HG03039 (cell line): ENCODE measurements around the gene ITCH.
"Not testable (repeated sequence)": the region's sequence is repeated elsewhere in the genome, so short reads cannot be mapped to it uniquely, and the experiment has no call there.

ENCODE experiments used
- ATAC-seq: cut with Tn5 transposase; IDR thresholded peaks from one replicate; pipeline ENCODE4 v1.9.1; 2021; ENCODE audit warnings: mild to moderate bottlenecking, moderate library complexity; ENCODE audit not compliant: unreplicated experiment

Gene ITCH

DNA sequence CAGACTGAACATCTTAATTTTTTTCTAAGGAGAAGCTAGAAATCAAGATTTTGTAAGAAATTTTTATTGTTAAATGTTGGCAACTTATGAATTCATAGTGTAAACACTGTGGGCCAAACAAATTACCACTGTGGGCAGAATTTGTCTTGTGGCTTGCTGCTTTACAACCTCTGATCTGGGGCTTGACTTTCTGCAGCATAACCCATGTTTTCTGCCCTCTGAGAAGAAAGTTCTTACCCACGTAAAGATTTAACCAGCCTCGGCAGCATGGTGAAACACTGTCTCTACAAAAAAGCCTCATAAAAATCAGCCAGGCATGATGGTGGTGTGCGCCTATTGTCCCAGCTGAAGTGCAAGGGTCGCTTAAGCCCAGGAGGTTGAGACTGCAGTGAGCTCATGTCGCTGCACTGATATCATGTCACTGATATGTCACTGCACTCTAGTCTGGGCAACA lies 12.9 kb downstream of the ITCH start:
- ATAC-seq = no peak

DNA sequence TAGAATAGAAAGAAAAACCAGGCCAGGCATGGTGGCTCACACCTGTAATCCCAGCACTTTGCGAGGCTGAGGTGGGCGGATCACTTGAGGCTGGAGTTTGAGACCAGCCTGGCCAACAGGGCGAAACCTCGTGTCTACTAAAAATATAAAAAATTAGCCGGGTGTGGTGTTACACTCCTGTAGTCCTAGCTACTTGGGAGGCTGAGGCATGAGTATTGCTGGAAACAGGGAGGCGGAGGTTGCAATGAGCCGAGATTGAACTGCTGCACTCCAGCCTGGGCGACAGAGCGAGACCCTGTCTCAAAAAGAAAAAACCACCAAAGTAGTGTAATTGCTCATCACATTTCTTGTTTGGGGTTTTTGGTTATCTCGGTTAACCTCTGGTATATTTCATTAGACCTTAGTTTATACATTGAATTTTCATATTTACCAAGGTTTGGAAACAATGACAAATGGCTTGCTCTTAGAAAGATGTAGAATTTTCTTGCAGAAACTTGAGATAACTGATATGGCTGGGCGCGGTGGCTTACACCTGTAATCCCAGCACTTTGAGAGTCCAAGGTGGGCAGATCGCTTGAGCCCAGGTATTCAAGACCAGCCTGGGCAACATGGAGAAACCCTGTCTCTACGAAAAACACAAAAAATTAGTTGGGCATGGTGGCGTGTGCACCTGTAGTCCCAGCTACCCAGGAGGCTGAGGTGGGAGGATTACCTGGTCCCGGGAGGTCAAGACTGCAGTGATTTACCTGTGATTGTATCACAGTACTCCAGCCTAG lies 14.2 kb downstream of the ITCH start:
- ATAC-seq = peak; percentile 67

DNA sequence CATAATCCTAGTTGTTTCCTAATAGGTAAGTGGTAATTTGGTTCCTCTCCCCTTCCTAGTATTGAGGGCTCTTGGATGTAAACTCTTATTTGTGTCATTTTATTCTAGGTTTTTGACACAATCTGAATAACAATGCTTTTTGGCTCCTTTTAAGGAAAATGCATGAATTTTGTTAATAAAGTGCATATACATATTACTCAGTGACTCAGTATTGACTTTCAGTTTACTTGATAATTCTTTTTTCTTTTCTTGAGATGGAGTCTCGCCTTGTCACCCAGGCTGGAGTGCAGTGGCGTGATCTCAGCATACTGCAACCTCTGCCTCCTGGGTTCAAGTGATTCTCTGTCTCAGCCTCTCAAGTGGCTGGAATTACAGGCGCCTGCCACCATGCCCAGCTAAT lies 19.1 kb downstream of the ITCH start:
- no peak for ATAC-seq

DNA sequence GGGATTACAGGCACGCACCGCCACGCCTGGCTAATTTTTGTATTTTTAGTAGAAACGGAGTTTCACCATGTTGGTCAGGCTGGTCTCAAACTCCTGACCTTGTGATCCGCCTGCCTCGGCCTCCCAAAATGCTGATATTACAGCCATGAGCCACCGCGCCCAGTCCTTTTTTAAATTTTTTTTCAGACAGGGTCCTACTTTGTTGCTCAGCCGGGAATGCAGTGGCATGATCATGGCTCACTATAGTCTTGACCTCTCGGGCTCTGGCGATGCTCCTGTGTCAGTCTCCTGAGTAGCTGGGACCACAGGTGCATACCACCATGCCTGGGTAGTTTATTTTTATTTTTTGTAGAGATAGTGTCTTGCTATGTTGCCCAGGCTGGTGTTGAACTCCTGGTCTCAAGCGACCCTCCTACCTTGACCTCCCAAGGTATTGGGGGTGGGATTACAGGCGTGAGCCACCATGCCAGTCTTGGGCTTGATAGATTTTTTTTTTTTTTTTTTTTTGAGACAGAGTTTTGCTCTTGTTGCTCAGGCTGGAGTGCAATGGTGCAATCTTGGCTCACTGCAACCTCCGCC lies 19.9 kb downstream of the ITCH start:
- ATAC-seq = not testable (repeated sequence)

DNA sequence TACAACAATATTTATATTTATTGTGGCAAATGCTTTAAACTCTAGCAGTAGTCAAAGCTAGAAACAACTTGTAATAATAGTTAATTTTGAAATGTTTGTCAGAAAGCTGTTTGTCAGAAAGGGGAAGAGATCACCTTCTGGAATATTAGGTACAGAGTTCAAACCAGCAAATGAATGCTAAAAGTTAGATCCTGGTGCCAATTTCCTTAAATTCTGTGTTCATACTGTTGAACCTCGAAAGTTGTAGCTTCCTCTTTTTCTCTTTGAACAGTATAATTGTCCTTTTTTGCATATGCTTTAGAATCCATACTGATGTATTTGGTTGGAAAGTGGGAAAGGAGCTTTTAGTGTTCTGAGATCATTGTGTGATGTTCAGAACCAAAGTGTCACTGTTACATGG lies 22.4 kb downstream of the ITCH start:
- no peak for ATAC-seq

DNA sequence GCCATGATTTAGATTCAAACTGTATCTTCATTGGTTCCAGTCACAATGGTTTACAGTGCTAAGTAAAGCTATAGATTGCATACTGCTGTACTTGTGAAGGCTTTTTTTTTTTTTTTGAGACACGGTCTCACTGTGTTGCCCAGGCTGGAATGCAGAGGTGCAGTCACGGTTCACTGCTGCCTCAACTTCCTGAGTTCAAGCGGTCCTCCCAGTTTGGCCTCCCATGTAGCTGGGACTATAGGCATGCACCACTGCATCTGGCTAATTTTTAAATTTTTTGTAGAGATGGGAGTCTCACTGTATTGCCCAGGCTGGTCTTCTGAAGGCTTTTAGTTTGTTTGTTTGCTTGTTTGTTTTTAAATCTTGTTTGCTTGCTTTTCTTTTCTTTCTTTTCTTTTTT lies 24.9 kb downstream of the ITCH start:
- ATAC-seq = no peak

DNA sequence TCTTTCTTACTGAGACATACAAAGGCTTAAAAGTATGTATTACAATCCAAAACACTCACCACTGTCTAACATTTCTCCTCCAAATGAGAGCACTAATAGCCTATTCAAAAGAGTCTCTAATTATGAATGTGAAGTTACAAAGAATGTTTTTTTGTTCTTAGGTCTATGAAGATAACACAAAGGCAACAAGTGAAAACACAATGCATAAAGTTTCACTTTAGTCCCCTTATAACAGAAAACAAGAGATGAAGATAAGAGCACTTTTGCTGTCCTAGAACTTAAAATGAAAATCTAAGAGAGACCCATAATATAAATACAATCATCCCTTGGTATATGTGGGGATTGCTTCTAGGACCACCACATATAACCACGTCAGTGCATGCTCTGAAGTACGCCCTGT lies 25.6 kb downstream of the ITCH start:
- no peak for ATAC-seq

DNA sequence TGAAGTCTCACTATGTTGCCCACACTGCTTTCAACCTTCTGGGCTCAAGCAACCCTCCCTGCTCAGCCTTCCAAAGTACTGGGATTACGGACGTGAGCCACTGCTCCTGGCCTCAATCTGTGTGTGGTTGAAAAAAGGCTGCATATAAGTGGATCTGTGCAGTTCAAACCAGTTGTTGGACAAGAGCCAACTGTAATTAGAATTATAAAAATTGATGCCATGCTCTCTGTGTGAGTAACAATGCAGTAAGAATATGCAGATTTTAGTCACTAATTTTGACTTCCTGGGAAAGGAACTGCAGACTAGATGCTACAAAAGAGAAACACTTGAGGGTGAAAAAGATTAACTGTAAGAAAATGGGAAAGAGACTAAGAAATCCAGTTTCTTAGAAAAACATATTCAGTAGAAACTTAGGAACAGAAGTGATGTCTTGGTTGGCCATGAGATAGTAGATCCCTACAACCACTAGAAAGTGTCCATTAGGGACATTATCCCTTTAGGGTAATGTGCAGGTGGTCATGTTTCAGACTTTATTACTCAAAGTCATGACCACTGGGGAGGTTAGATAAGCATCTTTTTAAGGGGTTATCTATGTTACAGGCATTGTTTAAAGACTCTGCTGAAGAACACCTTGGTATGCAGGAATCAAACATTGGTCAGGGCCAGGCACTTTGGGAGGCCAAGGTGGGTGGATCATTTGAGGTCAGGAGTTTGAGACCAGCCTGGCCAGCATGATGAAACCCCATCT lies 26.3 kb downstream of the ITCH start:
- no peak for ATAC-seq

DNA sequence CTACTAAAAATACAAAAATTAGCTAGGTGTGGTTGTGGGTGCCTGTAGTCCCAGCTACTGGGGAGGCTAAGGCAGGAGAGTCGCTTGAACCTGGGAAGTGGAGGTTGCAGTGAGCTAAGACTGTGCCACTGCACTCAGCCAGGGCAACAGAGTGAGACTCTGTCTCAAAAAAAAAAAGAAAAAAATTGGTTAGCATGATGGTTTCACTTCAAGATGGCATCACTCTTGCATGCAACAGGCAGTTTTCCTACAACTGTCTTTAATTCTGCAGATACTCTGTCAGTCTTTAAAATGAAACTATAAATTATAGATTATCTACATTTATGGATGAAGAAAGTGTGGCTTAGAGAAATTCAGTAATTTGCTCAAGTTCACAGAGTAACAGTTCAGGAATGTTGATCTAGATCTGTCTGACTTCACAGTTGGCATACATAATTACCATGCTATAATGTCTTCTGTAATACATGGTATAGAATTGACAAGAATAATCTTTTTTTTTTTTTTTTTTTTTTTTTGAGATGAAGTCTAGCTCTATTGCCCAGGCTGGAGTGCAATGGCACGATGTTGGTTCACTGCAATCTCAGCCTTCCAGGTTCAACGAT lies 27.0 kb downstream of the ITCH start:
- ATAC-seq = no peak

DNA sequence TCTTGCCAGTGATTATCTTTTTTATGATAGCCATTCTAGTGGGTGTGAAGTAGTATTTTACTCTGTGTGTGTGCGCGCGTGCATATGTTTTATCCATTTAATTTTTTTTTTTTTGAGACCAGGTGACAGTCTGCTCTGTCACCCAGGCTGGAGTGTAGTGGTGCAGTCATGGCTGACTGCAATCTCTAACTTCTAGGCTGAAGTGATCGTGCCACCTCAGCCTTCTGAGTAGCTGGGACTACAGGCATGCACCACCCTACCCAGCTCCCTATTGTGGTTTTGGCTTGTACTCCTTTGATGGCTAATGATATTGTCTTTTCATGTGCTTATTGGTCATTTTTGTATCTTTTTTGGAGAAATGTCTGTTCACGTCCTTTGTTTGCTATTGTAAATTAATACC lies 33.3 kb downstream of the ITCH start:
- no peak for ATAC-seq

DNA sequence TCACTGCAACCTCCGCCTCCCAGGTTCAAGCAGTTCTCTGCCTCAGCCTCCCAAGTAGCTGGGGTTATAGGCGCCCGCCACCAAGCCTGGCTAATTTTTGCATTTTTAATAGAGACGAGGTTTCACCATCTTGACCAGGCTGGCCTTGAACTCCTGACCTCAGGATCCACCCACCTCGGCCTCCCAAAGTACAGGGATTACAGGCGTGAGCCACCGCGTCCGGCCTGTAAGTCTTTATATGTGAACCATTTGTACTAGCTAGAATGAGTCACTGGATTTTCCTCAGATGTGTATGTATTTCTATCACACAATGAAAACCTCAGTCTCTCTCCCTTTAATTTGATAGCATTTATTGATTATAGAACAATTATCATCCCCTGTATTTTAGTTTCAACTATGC lies 34.0 kb downstream of the ITCH start:
- no peak for ATAC-seq

DNA sequence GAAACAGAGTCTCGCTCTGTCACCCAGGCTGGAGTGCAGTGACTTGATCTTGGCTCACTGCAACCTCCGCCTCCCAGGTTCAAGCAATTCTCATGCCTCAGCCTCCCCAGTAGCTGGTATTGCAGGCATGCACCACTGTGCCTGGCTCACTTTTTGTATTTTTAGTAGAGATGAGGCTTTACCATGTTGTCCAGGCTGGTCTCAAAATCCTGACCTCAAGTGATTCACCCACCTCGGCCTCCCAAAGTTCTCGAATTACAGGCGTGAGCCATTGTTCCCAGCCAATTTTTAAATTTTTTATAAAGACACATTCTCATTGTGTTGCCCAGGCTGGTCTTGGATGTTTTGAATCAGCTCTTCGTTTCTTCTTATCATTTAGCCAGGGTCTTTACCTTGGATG lies 37.7 kb downstream of the ITCH start:
- ATAC-seq = not testable (repeated sequence)

DNA sequence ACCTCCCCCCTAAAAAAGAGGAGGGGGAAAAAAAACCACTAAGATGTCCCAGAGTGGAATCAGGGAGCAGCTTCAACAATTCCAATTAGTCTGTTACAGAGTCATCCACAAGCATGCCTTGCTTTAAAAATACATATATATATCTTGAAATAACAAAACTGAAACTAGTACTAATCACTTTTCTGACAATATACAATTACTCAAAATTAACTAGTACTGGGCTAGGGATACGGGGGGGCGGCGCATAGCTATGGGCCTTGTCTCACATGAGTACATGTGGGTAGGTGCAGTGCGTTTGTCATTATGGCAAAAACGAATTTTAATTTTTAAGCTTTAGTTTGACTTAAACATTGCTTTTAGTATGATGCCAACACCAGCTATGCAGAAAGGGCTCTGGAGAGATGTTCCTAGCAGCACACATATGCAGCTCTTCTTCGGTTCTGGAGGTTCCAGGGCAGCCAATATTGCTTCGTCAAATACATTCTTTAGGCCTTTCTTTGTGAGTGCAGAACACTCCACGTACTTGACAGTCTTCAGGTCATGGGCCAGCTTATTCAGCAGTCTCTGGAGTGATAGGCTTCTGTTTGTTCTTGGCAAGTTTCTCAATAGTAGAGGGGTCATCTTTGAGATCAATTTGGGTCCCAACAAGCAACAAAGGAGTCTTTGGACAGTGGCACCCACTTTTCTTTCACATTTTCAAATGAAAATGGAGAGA lies 38.8 kb downstream of the ITCH start:
- no peak for ATAC-seq

DNA sequence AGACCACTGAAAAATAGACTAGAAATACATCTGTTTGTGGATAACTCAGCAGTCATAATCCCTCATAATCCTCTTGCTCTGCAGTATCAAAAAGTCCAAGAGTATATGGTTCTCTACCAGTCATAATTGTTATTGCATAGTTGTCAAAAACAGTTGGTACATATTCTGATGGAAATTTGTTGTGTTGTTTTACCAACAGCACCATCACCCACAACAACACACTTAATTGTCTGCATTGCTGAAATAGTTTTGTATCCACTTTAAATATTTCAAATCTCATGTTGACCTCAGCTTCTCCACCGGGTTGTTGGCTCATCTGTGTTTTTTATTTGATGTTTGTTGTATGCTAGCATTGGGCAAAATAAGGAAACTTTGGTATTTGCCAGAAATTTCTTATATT lies 39.4 kb downstream of the ITCH start:
- no peak for ATAC-seq

DNA sequence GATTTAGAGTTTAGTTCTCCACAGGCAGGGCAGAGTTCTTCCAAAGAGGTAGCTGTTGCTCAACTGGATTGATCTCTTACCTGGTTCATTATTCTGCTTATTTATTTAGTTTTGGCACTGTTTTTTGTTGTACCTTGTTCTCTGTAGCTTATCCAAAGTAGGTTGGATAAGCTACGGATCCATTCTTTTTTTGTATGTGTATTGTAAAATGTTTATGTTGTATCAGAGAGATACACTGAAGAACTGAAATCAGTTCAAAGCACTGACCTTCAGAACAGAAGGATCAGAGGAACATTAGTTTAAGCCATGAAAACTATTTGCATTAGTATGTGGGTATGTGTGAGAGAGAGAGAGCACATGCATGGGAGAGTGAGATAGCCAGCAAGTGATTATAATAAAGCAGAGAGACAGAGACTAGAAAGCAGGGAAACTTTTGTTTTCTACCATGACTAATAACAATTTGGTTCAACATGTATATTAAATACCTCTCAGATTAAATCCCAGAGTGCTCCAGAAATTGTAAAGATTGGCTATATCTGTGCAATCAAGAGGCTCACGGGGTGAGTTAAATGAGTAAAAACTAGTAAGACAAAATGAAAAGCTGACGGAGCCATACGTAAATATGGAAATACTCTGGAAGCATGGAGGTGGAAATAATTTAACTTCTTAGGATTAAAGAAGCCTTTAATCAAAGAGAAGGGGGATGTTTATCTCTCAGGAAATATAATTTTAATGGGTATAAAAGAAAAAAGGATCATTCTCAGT lies 40.2 kb downstream of the ITCH start:
- no peak for ATAC-seq

DNA sequence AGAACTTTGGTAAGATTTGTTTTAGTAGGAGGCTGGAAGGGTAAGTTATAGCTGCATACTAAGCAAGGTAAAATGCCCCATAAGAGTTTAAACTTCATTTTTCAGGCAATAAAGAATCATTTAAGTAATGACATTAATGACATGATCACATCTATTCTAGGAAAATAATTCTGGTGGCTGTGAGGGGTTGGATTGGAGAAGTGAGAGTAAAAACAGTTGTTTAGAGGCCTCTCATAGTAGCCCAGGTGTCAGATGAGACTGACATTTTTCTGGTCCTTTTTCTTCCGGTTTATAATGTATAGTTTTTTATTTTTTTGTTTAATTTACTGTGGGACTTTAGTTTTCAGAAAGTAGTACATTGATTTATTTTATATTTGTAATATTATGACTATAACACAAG lies 40.8 kb downstream of the ITCH start:
- ATAC-seq = no peak

DNA sequence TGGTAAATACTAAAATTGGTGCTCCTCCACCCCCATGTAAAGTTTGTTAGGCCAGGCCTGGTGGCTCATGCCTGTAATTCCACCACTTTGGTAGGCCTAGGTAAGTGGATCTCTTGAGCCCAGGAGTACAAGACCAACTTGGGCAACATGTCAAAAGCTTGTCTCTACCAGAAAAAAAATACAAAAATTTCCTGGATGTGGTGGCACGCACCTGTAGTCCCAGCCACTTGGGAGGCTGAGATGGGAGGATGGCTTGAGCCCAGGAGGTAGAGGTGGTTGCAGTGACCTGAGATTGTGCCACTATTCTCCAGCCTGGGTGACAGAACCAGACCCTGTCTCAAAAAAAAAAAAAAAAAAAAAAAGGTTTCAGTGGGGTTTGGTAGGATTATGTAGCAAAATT lies 41.7 kb downstream of the ITCH start:
- no peak for ATAC-seq

DNA sequence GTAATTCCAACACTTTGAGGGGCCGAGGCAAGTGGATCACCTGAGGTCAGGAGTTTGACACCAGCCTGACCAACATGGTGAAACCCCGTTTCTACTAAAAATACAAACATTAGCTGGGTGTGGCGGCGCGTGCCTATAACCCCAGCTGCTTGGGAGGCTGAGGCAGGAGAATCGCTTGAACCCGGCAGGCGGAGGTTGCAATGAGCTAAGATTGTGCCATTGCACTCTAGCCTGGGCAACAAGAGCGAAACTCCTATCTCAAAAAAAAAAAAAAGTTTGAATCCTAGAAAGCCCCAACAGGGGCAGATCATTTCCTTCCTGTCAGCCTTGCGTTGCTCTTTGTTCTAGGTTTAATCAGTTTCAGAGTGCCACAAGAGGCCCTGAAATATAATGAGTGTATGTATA lies 42.2 kb downstream of the ITCH start:
- ATAC-seq = not testable (repeated sequence)

DNA sequence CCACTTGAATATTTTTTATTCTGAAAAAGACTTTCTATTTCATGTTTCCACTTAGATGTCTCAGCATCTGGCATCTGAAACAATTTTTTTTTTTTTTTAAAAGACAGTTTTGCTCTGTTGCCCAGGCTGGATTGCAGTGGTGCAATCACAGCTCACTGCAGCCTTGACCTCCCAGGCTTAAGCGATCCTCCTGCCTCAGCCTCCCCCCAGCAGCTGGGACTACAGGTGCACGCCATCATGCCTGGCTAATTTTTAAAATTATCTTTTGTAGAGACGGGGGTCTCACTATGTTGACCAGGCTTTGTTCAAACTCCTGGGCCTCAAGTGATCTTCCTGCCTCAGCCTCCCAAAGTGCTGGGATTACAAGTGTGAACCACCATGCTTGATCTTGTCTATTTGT lies 42.9 kb downstream of the ITCH start:
- not testable (repeated sequence) for ATAC-seq

DNA sequence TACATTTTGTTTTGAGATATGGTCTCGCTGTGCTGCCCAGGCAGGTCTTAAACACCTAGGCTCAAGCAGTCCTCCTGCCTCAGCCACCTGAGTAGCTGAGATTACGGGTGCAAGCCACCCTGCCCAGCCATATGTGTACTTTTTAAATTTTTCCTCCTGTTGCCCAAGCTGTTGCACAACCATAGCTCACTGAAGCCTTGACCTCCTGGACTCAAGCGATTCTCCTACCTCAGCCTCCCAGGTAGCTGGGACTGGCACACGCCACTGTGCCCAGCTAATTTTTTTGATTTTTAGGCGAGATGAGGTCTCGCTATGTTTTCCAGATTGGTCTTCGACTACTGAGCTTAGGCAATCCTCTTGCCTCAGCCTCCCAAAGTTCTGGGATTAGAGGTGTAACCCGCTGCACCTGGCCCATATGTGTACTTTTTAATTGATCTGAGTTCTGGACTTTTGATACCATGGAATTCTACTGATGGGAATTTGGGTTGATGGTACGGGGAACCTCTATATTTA lies 44.9 kb downstream of the ITCH start:
- no peak for ATAC-seq
